ENCODE results near the gene ARHGAP42. TPM values are rescaled to one million over a fixed set of nuclear protein-coding genes. Genes with fewer than 3 reads are reported as not detected.

Gene ARHGAP42
- total and polyA plus RNA-seq, 4 donors: 4.1 to 15.8 (median 10.9) TPM

GRCh38 chr11:100927579-100927978 lies 240.5 kb downstream of the ARHGAP42 start:
- 76 to 80% methylated on average over 5 of the region's 5 CpGs for WGBS, 2 donors
- intact Hi-C loops (cut with DNase I): loop anchor here in 1 of 2 donors (5.0 kb wide), 2 partner anchors 245 to 350 kb away; no protein-coding TSS in a partner anchor
- no peaks in the 10 kb centered on the region for H3K4me1 ChIP-seq (ENCODE audit: control insufficient read depth in 1 of 2, insufficient read depth in 2 of 2, low read length in 2 of 2)
- ATAC-seq (ENCODE audit: low FRiP score) (no peak), DNase-seq (no peak)
- no peaks in the 10 kb centered on the region for H3K36me3 ChIP-seq (ENCODE audit: control insufficient read depth in 1 of 2, insufficient read depth in 2 of 2, low read length in 1 of 2)
- no peaks in the 10 kb centered on the region for H3K9me3 ChIP-seq (ENCODE audit: control insufficient read depth, low read length)
- no peak overlapping the region for H3K4me3 ChIP-seq (ENCODE audit: low read length in 2 of 2)
- H3K27me3 ChIP-seq (ENCODE audit: control insufficient read depth in 1 of 2, insufficient read depth in 2 of 2, low read length in 1 of 2): no peaks in the 10 kb centered on the region
- H3K27ac ChIP-seq (ENCODE audit: low read depth in 1 of 2, low read length in 2 of 2): no peak overlapping the region

- Histone ChIP-seq H3K36me3 (ENCODE audit: control insufficient read depth in 1 of 2, insufficient read depth in 2 of 2, low read length in 1 of 2) (no peaks in the 10 kb centered on the region), H3K27me3 (ENCODE audit: control insufficient read depth in 1 of 2, insufficient read depth in 2 of 2, low read length in 1 of 2) (no peaks in the 10 kb centered on the region), H3K9me3 (ENCODE audit: control insufficient read depth, low read length) (no peaks in the 10 kb centered on the region), H3K4me3 (ENCODE audit: low read length in 2 of 2) (no peak overlapping the region), H3K27ac (ENCODE audit: low read depth in 1 of 2, low read length in 2 of 2) (no peak overlapping the region), H3K4me1 (ENCODE audit: control insufficient read depth in 1 of 2, insufficient read depth in 2 of 2, low read length in 2 of 2) (no peaks in the 10 kb centered on the region)
- 95 to 98% methylated on average over 2 of the region's 2 CpGs for WGBS, 2 donors
- intact Hi-C loops (cut with DNase I): loop anchor here in 1 of 2 donors (5.0 kb wide), 2 partner anchors 246 to 351 kb away; no protein-coding TSS in a partner anchor
- no peak for DNase-seq
- ATAC-seq (ENCODE audit: low FRiP score): no peak
Measured at GRCh38 chr11:100928426-100928825, 241.3 kb downstream of the ARHGAP42 start.

GRCh38 chr11:100929377-100929776 lies 242.3 kb downstream of the ARHGAP42 start:
- DNase-seq: no peak
- intact Hi-C loops (cut with DNase I): loop anchor here in 1 of 2 donors (5.0 kb wide), 2 partner anchors 247 to 352 kb away; no protein-coding TSS in a partner anchor
- Histone ChIP-seq H3K36me3 (ENCODE audit: control insufficient read depth in 1 of 2, insufficient read depth in 2 of 2, low read length in 1 of 2) (no peaks in the 10 kb centered on the region), H3K9me3 (ENCODE audit: control insufficient read depth, low read length) (no peaks in the 10 kb centered on the region), H3K4me3 (ENCODE audit: low read length in 2 of 2) (no peak overlapping the region), H3K27ac (ENCODE audit: low read depth in 1 of 2, low read length in 2 of 2) (no peak overlapping the region), H3K27me3 (ENCODE audit: control insufficient read depth in 1 of 2, insufficient read depth in 2 of 2, low read length in 1 of 2) (no peaks in the 10 kb centered on the region), H3K4me1 (ENCODE audit: control insufficient read depth in 1 of 2, insufficient read depth in 2 of 2, low read length in 2 of 2) (no peaks in the 10 kb centered on the region)
- 35 to 43% methylated on average over 3 of the region's 3 CpGs for WGBS, 2 donors
- no peak for ATAC-seq (ENCODE audit: low FRiP score)

- WGBS, 2 donors: 35 to 36% methylated on average over 5 of the region's 5 CpGs
- intact Hi-C loops (cut with DNase I): loop anchor here in 1 of 2 donors (2.0 to 5.0 kb wide), 2 partner anchors 73 to 247 kb away; no protein-coding TSS in a partner anchor
- no peaks in the 10 kb centered on the region for H3K36me3 ChIP-seq (ENCODE audit: control insufficient read depth in 1 of 2, insufficient read depth in 2 of 2, low read length in 1 of 2)
Measured at GRCh38 chr11:100930185-100930778, 243.2 kb downstream of the ARHGAP42 start.

GRCh38 chr11:100932474-100933100 lies 245.5 kb downstream of the ARHGAP42 start:
- Histone ChIP-seq H3K36me3 (ENCODE audit: control insufficient read depth in 1 of 2, insufficient read depth in 2 of 2, low read length in 1 of 2) (no peaks in the 10 kb centered on the region), H3K27ac (ENCODE audit: low read depth in 1 of 2, low read length in 2 of 2) (no peak overlapping the region), H3K4me3 (ENCODE audit: low read length in 2 of 2) (no peak overlapping the region), H3K4me1 (ENCODE audit: control insufficient read depth in 1 of 2, insufficient read depth in 2 of 2, low read length in 2 of 2) (no peaks in the 10 kb centered on the region), H3K27me3 (ENCODE audit: control insufficient read depth in 1 of 2, insufficient read depth in 2 of 2, low read length in 1 of 2) (no peaks in the 10 kb centered on the region), H3K9me3 (ENCODE audit: control insufficient read depth, low read length) (no peaks in the 10 kb centered on the region)
- intact Hi-C loops (cut with DNase I): loop anchor here in 1 of 2 donors (2.0 to 5.0 kb wide), 2 partner anchors 75 to 356 kb away; no protein-coding TSS in a partner anchor
- 18 to 19% methylated on average over 3 of the region's 3 CpGs for WGBS, 2 donors
- ATAC-seq (ENCODE audit: low FRiP score) (no peak), DNase-seq (no peak)

More at GRCh38 chr11:100930185-100930778, 243.2 kb downstream of the ARHGAP42 start:
- ATAC-seq (ENCODE audit: low FRiP score): peak; percentile 77
- Histone ChIP-seq H3K9me3 (ENCODE audit: control insufficient read depth, low read length) (no peaks in the 10 kb centered on the region), H3K27me3 (ENCODE audit: control insufficient read depth in 1 of 2, insufficient read depth in 2 of 2, low read length in 1 of 2) (no peaks in the 10 kb centered on the region), H3K4me1 (ENCODE audit: control insufficient read depth in 1 of 2, insufficient read depth in 2 of 2, low read length in 2 of 2) (no peaks in the 10 kb centered on the region), H3K4me3 (ENCODE audit: low read length in 2 of 2) (no peak overlapping the region), H3K27ac (ENCODE audit: low read depth in 1 of 2, low read length in 2 of 2) (no peak overlapping the region)
- DNase-seq: no peak

- intact Hi-C loops (cut with DNase I): no loop called here
- no peaks in the 10 kb centered on the region for H3K9me3 ChIP-seq (ENCODE audit: control insufficient read depth, low read length)
Measured at GRCh38 chr11:100936781-100937180, 249.7 kb downstream of the ARHGAP42 start.

GRCh38 chr11:100939571-100939970 lies 252.5 kb downstream of the ARHGAP42 start:
- H3K27ac ChIP-seq (ENCODE audit: low read depth in 1 of 2, low read length in 2 of 2): no peak overlapping the region
- 63 to 67% methylated on average over 5 of the region's 5 CpGs for WGBS, 2 donors
- intact Hi-C loops (cut with DNase I): no loop called here
- no peak overlapping the region for H3K4me3 ChIP-seq (ENCODE audit: low read length in 2 of 2)
- H3K9me3 ChIP-seq (ENCODE audit: control insufficient read depth, low read length): no peaks in the 10 kb centered on the region
- H3K4me1 ChIP-seq (ENCODE audit: control insufficient read depth in 1 of 2, insufficient read depth in 2 of 2, low read length in 2 of 2): no peaks in the 10 kb centered on the region
- DNase-seq (no peak), ATAC-seq (ENCODE audit: low FRiP score) (no peak)
- no peaks in the 10 kb centered on the region for H3K36me3 ChIP-seq (ENCODE audit: control insufficient read depth in 1 of 2, insufficient read depth in 2 of 2, low read length in 1 of 2)
- H3K27me3 ChIP-seq (ENCODE audit: control insufficient read depth in 1 of 2, insufficient read depth in 2 of 2, low read length in 1 of 2): no peaks in the 10 kb centered on the region

More at GRCh38 chr11:100936781-100937180, 249.7 kb downstream of the ARHGAP42 start:
- Histone ChIP-seq H3K36me3 (ENCODE audit: control insufficient read depth in 1 of 2, insufficient read depth in 2 of 2, low read length in 1 of 2) (no peaks in the 10 kb centered on the region), H3K4me3 (ENCODE audit: low read length in 2 of 2) (no peak overlapping the region), H3K4me1 (ENCODE audit: control insufficient read depth in 1 of 2, insufficient read depth in 2 of 2, low read length in 2 of 2) (no peaks in the 10 kb centered on the region), H3K27ac (ENCODE audit: low read depth in 1 of 2, low read length in 2 of 2) (no peak overlapping the region), H3K27me3 (ENCODE audit: control insufficient read depth in 1 of 2, insufficient read depth in 2 of 2, low read length in 1 of 2) (no peaks in the 10 kb centered on the region)
- ATAC-seq (ENCODE audit: low FRiP score) (no peak), DNase-seq (no peak)
- WGBS, 2 donors: 82 to 88% methylated on average over 6 of the region's 6 CpGs

GRCh38 chr11:100940111-100940510 lies 253.0 kb downstream of the ARHGAP42 start:
- ATAC-seq (ENCODE audit: low FRiP score) (no peak), DNase-seq (no peak)
- Histone ChIP-seq H3K27ac (ENCODE audit: low read depth in 1 of 2, low read length in 2 of 2) (no peak overlapping the region), H3K9me3 (ENCODE audit: control insufficient read depth, low read length) (no peaks in the 10 kb centered on the region), H3K27me3 (ENCODE audit: control insufficient read depth in 1 of 2, insufficient read depth in 2 of 2, low read length in 1 of 2) (no peaks in the 10 kb centered on the region), H3K4me3 (ENCODE audit: low read length in 2 of 2) (no peak overlapping the region), H3K4me1 (ENCODE audit: control insufficient read depth in 1 of 2, insufficient read depth in 2 of 2, low read length in 2 of 2) (no peaks in the 10 kb centered on the region), H3K36me3 (ENCODE audit: control insufficient read depth in 1 of 2, insufficient read depth in 2 of 2, low read length in 1 of 2) (no peaks in the 10 kb centered on the region)
- 82 to 87% methylated on average over 3 of the region's 3 CpGs for WGBS, 2 donors
- intact Hi-C loops (cut with DNase I): no loop called here

- ATAC-seq (ENCODE audit: low FRiP score): no peak
- Histone ChIP-seq H3K4me1 (ENCODE audit: control insufficient read depth in 1 of 2, insufficient read depth in 2 of 2, low read length in 2 of 2) (no peaks in the 10 kb centered on the region), H3K9me3 (ENCODE audit: control insufficient read depth, low read length) (no peaks in the 10 kb centered on the region), H3K36me3 (ENCODE audit: control insufficient read depth in 1 of 2, insufficient read depth in 2 of 2, low read length in 1 of 2) (no peaks in the 10 kb centered on the region), H3K27ac (ENCODE audit: low read depth in 1 of 2, low read length in 2 of 2) (no peak overlapping the region), H3K27me3 (ENCODE audit: control insufficient read depth in 1 of 2, insufficient read depth in 2 of 2, low read length in 1 of 2) (no peaks in the 10 kb centered on the region), H3K4me3 (ENCODE audit: low read length in 2 of 2) (no peak overlapping the region)
- intact Hi-C loops (cut with DNase I): no loop called here
- 81 to 86% methylated on average over 2 of the region's 2 CpGs for WGBS, 2 donors
- DNase-seq: no peak
Measured at GRCh38 chr11:100941033-100941432, 253.9 kb downstream of the ARHGAP42 start.
